IMR-90 (cell line): ENCODE data around the gene PDCL3.

Source experiments
- CEBPB ChIP-seq: IDR thresholded peaks from 2 replicates; pipeline ENCODE4 v1.6.1; 2012; ENCODE audit warnings: low read depth, low read length, improper control_type of control experiment
- CTCF ChIP-seq: conservative IDR thresholded peaks from 2 replicates; pipeline ENCODE4 v1.5.1; 2012; ENCODE audit warnings: mild to moderate bottlenecking, low read depth, low read length, improper control_type of control experiment
- NFE2L2 ChIP-seq: fragments of 150-350 bp; IDR thresholded peaks from 2 replicates; pipeline ENCODE4 v1.6.1; 2016; ENCODE audit warnings: low read depth, mild to moderate bottlenecking, low read length
- POLR2A ChIP-seq: IDR thresholded peaks from 2 replicates; pipeline ENCODE4 v1.6.1; 2012; ENCODE audit warnings: mild to moderate bottlenecking, low read depth, low read length
- RAD21 ChIP-seq: IDR thresholded peaks from 2 replicates; pipeline ENCODE4 v1.6.1; 2012; ENCODE audit warnings: low read length, improper control_type of control experiment
- RCOR1 ChIP-seq: IDR thresholded peaks from 2 replicates; pipeline ENCODE4 v1.6.1; 2012; ENCODE audit warnings: mild to moderate bottlenecking, low read length, improper control_type of control experiment; ENCODE audit not compliant: insufficient replicate concordance
- SMC3 ChIP-seq: fragments of 150-350 bp; IDR thresholded peaks from 2 replicates; pipeline ENCODE4 v1.6.1; 2016; ENCODE audit warnings: low read depth, mild to moderate bottlenecking, antibody characterized with exemption, low read length, moderate library complexity
- TF ChIP-seq, protein P1 (sequence below): fragments of 150-350 bp; IDR thresholded peaks from 2 replicates; pipeline ENCODE4 v1.6.1; 2017; ENCODE audit warnings: mild to moderate bottlenecking, antibody characterized with exemption, low read length, low read depth

DNA sequence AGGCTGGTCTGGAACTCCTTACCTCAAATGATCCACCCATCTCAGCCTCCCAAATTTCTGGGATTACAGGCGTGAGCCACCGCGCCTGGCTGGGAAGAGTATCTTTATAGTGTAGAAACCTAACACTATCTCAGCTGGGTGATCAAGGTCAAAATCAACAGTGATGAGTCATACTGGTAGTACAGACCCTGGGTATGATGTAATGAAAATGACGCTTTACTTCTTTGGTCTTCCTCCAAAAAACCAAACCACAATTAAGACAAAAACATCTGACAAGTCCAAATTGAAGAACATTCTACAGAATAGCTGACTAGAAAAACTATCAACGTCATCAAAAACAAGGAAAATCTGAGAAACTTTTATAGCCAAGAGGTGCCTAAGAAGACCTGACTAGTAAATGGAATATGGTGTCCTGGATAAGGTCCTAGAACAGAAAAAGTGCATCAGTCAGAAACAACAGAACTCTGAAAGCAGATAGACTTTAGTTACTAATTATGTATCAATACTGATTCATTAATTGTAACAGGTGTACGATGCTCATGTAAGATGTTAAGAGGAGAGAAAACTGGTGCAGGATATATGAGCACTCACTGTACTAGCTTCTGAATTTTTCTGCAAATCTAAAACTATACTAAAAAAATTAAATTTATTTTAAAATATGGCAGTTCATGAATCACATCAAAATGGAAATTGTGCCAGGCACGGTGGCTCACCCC is 25.4 kb downstream of the PDCL3 start:
- TF ChIP-seq CTCF: no peak
- TF ChIP-seq POLR2A: no peak
- peak; percentile 31; the same call in 1 of the 2 replicates for TF ChIP-seq CEBPB
- TF ChIP-seq, protein P1, sequence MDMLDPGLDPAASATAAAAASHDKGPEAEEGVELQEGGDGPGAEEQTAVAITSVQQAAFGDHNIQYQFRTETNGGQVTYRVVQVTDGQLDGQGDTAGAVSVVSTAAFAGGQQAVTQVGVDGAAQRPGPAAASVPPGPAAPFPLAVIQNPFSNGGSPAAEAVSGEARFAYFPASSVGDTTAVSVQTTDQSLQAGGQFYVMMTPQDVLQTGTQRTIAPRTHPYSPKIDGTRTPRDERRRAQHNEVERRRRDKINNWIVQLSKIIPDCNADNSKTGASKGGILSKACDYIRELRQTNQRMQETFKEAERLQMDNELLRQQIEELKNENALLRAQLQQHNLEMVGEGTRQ: no peak
- no peak for TF ChIP-seq SMC3
- no peak for TF ChIP-seq RAD21
- no peak for TF ChIP-seq NFE2L2
- TF ChIP-seq RCOR1: no peak
